SK-N-DZ (cell line): ENCODE measurements around the gene SPTBN1.

Experiments
- DNase-seq: peaks from one replicate; pipeline ENCODE4 v3.0.0-alpha.2; 2015; ENCODE audit warnings: low spot score

SPTBN1 gene

GRCh38 chr2:54649191-54649590, 193.1 kb downstream of the SPTBN1 start:
- DNase-seq: no peak

GRCh38 chr2:54649633-54650032, 193.5 kb downstream of the SPTBN1 start:
- no peak for DNase-seq

GRCh38 chr2:54650612-54651011, 194.5 kb downstream of the SPTBN1 start:
- DNase-seq: no peak

- DNase-seq: no peak
Observed at GRCh38 chr2:54651291-54651690, 195.2 kb downstream of the SPTBN1 start.

- no peak for DNase-seq
Observed at GRCh38 chr2:54652540-54652939, 196.4 kb downstream of the SPTBN1 start.

- no peak for DNase-seq
Observed at GRCh38 chr2:54653572-54654204, 197.6 kb downstream of the SPTBN1 start.

GRCh38 chr2:54655046-54655809, 199.1 kb downstream of the SPTBN1 start:
- DNase-seq: no peak

GRCh38 chr2:54656863-54657262, 200.7 kb downstream of the SPTBN1 start:
- no peak for DNase-seq

GRCh38 chr2:54657664-54658083, 201.5 kb downstream of the SPTBN1 start:
- peak; percentile 51 for DNase-seq

GRCh38 chr2:54658564-54659071, 202.5 kb downstream of the SPTBN1 start:
- DNase-seq: no peak

- no peak for DNase-seq
Observed at GRCh38 chr2:54659527-54659926, 203.4 kb downstream of the SPTBN1 start.

GRCh38 chr2:54660752-54661151, 204.6 kb downstream of the SPTBN1 start:
- DNase-seq: no peak

GRCh38 chr2:54663424-54664030, 207.4 kb downstream of the SPTBN1 start:
- no peak for DNase-seq

GRCh38 chr2:54664238-54664786, 208.2 kb downstream of the SPTBN1 start:
- DNase-seq: no peak

GRCh38 chr2:54665436-54665856, 209.3 kb downstream of the SPTBN1 start:
- peak; percentile 32 for DNase-seq

- no peak for DNase-seq
Observed at GRCh38 chr2:54666131-54666633, 210.1 kb downstream of the SPTBN1 start.

GRCh38 chr2:54666634-54667265, 210.6 kb downstream of the SPTBN1 start:
- no peak for DNase-seq

- DNase-seq: no peak
Observed at GRCh38 chr2:54667266-54667639, 211.1 kb downstream of the SPTBN1 start.

- DNase-seq: no peak
Observed at GRCh38 chr2:54667726-54668650, 211.9 kb downstream of the SPTBN1 start.

- DNase-seq: no peak
Observed at GRCh38 chr2:54668711-54669110, 212.6 kb downstream of the SPTBN1 start.
